Inflammatory macrophage (primary cell): Measurements from ENCODE around the gene ACP1.
"Not testable (repeated sequence)": the region's sequence is repeated elsewhere in the genome, so short reads cannot be mapped to it uniquely, and the experiment has no call there.

Experiments used
- DNase-seq, 2 donors: peaks; one replicate each; pipeline ENCODE4 v3.0.0-alpha.2; 2020 to 2022

The ACP1 gene

GRCh38 chr2:314561-315336 is 50.0 kb downstream of the ACP1 start:
- no peak for DNase-seq

DNA sequence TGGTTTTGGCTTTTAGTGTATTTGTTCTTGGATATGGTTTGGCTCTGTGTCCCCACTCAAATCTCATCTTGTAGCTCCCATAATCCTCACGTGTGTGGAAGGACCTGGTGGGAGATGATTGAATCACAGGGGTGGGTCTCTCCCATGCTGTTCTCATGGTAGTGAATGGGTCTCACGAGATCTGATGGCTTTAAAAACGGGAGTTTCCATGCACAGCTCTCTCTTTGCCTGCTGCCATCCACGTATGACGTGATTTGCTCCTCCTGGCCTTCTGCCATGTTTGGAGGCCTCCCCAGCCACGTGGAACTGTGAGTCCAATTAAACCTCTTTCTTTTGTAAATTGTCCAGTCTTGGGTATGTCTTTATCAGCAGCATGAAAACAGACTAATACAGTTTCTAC is 51.2 kb downstream of the ACP1 start:
- not testable (repeated sequence) for DNase-seq

- no peak for DNase-seq
Measured at GRCh38 chr2:316381-316780, 51.6 kb downstream of the ACP1 start.

DNA sequence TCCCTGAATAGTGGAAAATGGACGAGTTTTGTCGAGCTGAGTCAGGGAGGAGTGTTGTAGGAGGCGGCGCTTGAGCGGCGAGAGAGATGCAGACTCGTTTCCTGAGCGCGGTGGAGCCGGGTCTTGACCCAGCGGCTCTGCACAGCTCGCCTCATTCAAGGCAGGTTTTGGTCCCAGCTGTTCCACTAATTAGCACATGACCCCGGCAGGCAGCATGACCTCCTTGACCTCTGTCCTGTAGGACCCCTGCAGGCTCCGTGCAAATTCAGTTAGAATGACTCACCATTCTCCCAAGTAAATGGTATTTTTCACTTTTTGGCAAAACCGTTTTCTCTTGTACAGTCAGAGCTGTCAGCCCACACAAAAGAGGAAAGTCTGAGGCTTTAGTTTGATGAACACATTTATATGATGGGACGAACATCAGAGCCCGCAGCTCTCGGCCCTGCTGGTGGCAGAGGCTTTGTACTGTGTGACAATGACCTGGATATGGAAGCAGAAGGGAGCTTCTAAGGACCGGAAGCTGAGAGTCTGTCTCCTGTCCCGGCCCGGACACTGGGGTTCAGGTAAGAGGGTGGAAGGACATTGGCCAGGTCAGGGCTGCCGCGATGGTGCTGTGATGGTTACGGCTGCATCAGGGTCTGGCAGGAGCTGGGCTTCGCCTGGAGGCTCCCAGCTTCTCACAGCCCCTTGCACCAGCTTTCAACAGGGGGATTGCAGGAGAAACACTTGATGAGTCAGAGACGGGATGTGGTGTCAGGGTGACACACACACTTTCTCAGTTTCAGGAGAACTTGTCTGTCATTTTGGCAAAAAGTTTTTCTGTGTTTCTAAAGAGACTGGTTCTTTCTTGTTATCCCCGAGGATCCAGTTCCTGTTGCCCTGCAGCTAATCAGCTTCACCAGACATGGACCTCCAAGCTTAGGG is 53.0 kb downstream of the ACP1 start:
- no peak for DNase-seq

DNA sequence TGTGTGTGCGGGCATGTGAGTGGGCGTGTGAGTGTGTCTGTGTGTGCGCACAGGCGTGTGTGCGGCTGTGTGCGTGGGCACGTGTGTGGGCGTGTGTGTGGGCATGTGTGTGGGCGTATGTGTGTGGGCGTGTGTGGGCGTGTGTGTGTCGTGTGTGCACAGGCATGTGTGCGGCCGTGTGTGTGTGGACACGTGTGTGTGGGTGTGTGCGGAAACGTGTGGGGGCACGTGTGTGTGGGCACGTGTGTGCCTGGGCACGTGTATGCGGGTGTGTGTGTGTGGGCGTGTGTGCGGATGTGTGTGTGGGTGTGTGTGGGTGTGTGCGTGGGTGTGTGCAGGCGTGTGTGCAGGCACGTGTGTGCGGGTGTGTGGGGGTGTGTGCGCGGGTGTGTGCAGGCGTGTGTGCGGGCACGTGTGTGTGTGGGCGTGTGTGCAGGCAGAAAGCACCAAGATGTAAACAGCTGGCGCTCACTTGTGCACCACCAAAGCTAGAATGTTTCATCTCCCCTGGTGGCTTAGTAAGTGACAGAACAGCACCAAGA is 54.4 kb downstream of the ACP1 start:
- no peak for DNase-seq

DNA sequence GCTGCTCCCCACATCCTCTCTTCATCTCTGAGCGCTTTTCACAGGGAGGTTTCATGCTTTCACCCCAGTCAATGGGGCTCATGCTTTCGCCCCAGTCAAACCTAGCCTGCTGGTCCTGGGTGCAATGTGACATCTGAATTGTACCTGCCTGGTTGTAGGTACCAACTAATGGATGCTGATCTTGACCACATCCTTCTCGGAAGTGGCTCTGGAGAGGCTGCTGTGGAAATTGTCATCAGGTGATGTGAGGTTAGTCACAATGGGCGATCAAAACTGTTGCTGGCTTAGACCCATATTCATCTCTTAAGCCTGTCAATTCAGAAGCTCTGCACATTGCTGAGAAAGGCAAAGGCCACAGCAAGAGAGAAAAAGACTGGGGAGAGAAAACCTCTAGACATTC is 55.8 kb downstream of the ACP1 start:
- DNase-seq = no peak

- DNase-seq = no peak
Measured at GRCh38 chr2:322326-322725, 57.6 kb downstream of the ACP1 start.

- DNase-seq = no peak
Measured at GRCh38 chr2:323035-323434, 58.3 kb downstream of the ACP1 start.
